IMR-90 (cell line): ENCODE data around the gene ANKRD6.

Experiments
- MAZ ChIP-seq: IDR thresholded peaks from 2 replicates; pipeline ENCODE4 v1.6.1; 2012; ENCODE audit warnings: low read depth, mild to moderate bottlenecking, low read length, improper control_type of control experiment, moderate library complexity, borderline replicate concordance
- NFE2L2 ChIP-seq: fragments of 150-350 bp; IDR thresholded peaks from 2 replicates; pipeline ENCODE4 v1.6.1; 2016; ENCODE audit warnings: low read depth, mild to moderate bottlenecking, low read length
- POLR2A ChIP-seq: IDR thresholded peaks from 2 replicates; pipeline ENCODE4 v1.6.1; 2012; ENCODE audit warnings: mild to moderate bottlenecking, low read depth, low read length
- TF ChIP-seq, protein P1 (sequence below): conservative IDR thresholded peaks from 2 replicates; pipeline ENCODE4 v1.5.1; 2012; ENCODE audit warnings: mild to moderate bottlenecking, low read depth, low read length, improper control_type of control experiment

DNA sequence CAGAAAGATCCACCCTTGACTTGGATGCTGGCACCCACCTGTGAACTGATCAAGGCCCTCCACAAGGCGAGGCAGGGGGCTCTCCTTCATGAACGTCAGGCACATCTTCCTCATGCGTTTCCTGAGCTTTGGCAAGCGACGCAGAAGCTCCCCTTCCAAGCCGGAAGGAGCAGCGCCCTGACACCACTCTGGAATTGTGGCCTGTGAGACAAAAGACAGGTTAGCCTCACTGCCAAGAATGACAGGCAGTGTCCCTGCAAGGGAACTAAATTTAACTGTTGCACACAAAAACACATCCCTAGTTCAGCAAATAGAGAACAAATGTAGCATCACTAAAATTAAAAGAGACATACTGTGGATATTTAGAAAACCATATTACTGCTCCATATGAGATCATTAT, 247.6 kb downstream of the ANKRD6 start:
- TF ChIP-seq, protein P1, sequence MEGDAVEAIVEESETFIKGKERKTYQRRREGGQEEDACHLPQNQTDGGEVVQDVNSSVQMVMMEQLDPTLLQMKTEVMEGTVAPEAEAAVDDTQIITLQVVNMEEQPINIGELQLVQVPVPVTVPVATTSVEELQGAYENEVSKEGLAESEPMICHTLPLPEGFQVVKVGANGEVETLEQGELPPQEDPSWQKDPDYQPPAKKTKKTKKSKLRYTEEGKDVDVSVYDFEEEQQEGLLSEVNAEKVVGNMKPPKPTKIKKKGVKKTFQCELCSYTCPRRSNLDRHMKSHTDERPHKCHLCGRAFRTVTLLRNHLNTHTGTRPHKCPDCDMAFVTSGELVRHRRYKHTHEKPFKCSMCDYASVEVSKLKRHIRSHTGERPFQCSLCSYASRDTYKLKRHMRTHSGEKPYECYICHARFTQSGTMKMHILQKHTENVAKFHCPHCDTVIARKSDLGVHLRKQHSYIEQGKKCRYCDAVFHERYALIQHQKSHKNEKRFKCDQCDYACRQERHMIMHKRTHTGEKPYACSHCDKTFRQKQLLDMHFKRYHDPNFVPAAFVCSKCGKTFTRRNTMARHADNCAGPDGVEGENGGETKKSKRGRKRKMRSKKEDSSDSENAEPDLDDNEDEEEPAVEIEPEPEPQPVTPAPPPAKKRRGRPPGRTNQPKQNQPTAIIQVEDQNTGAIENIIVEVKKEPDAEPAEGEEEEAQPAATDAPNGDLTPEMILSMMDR = no peak
- TF ChIP-seq NFE2L2 (no peak), MAZ (no peak), POLR2A (no peak)
